ENCODE measurements around the gene HYLS1. TPM values are rescaled to one million over a fixed set of nuclear protein-coding genes. Genes with fewer than 3 reads are reported as not detected.

The HYLS1 gene
- polyA plus RNA-seq, 1 donor (not counting 4 experiments of a cell fraction or from before 2014, with no cell fraction given): 7.2 TPM

DNA sequence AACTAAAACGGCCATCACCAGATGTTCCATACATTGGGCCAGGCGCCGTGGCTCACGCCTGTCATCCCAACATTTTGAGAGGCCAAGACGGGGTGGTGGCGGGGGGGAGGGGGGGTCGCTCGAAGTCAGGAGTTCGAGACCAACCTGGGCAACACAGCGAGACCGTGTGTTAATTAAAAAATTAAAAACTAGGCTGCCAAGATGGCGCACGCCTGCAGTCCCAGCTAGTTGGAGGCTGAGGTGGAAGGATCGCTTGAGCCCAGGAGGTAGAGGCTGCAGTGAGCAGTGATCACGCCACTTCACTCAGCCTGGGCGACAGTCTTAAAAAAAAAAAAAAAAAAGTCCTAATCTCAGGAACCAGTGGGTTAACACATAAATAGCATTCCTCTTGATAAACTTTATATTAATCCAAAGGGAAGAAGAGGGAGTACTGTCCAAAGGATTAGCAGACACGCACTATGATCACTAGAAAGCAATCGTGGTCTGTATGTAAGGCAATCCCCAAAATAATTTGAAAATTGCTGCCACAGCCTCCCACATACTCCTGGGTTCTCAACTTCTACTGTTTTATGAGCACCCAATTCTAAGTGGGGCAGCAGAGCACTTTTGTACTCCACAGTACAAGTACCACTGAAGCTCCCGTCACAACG is 14.9 kb downstream of the HYLS1 start:
- FAIRE-seq (no peak), DNase-seq (ENCODE audit: low read depth, low spot score) (no peak)
- peaks cover 7% of the 10 kb centered on the region for H3K4me1 ChIP-seq (ENCODE audit: control insufficient read depth, extremely low read depth, insufficient read depth, low read length)
- peaks cover 34% of the 10 kb centered on the region for H3K79me2 ChIP-seq (ENCODE audit: control insufficient read depth, insufficient read depth, low read length)
- H4K20me1 ChIP-seq (ENCODE audit: control insufficient read depth, extremely low read depth, insufficient read depth, low read length): no peaks in the 10 kb centered on the region
- H3K9me1 ChIP-seq (ENCODE audit: control insufficient read depth, extremely low read depth, insufficient read depth, low read length): no peaks in the 10 kb centered on the region
- H3K9me3 ChIP-seq (ENCODE audit: control insufficient read depth, low read depth, low read length): no peaks in the 10 kb centered on the region
- peak overlapping the region; percentile 72 for H3K9ac ChIP-seq (ENCODE audit: control insufficient read depth, extremely low read depth, insufficient read depth, low read length)
- H3K36me3 ChIP-seq (ENCODE audit: control insufficient read depth in 2 of 2, extremely low read depth in 1 of 2, insufficient read depth in 2 of 2, low read length in 2 of 2): peaks cover 6 to 8% of the 10 kb centered on the region in 2 experiments
- peak overlapping the region; percentile 49 to 83 (median 67) for H3K4me3 ChIP-seq (ENCODE audit: control insufficient read depth in 2 of 3, extremely low read depth in 1 of 3, insufficient read depth in 2 of 3, low read depth in 1 of 3, low read length in 3 of 3)
- H3K4me2 ChIP-seq (ENCODE audit: control insufficient read depth, extremely low read depth, insufficient read depth, low read depth, low read length): peak overlapping the region; percentile 84
- TF ChIP-seq, protein P1, sequence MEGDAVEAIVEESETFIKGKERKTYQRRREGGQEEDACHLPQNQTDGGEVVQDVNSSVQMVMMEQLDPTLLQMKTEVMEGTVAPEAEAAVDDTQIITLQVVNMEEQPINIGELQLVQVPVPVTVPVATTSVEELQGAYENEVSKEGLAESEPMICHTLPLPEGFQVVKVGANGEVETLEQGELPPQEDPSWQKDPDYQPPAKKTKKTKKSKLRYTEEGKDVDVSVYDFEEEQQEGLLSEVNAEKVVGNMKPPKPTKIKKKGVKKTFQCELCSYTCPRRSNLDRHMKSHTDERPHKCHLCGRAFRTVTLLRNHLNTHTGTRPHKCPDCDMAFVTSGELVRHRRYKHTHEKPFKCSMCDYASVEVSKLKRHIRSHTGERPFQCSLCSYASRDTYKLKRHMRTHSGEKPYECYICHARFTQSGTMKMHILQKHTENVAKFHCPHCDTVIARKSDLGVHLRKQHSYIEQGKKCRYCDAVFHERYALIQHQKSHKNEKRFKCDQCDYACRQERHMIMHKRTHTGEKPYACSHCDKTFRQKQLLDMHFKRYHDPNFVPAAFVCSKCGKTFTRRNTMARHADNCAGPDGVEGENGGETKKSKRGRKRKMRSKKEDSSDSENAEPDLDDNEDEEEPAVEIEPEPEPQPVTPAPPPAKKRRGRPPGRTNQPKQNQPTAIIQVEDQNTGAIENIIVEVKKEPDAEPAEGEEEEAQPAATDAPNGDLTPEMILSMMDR (optimal IDR thresholded peaks at IDR 0.05 in 1 of 3, IDR thresholded peaks at IDR 0.05 in 1 of 3, conservative IDR thresholded peaks at IDR 0.05 in 1 of 3; ENCODE audit: extremely low read depth in 1 of 3, insufficient read depth in 2 of 3, low read length in 3 of 3): no peak
- no peak for TF ChIP-seq EZH2 (IDR thresholded peaks at IDR 0.05; ENCODE audit: low read length)
- H2AFZ ChIP-seq (ENCODE audit: control insufficient read depth, low read length): peak overlapping the region; percentile 97
- peak overlapping the region; percentile 61 for H3K27ac ChIP-seq (ENCODE audit: control insufficient read depth, insufficient read depth, low read length)
- H3K27me3 ChIP-seq (ENCODE audit: control insufficient read depth, extremely low read depth, insufficient read depth, low read length): peaks cover 20% of the 10 kb centered on the region
- dilution Hi-C loops (cut with MboI; ENCODE audit: extremely low pct_ligation_motif_present, low sequenced_read_pairs): no loop called here

DNA sequence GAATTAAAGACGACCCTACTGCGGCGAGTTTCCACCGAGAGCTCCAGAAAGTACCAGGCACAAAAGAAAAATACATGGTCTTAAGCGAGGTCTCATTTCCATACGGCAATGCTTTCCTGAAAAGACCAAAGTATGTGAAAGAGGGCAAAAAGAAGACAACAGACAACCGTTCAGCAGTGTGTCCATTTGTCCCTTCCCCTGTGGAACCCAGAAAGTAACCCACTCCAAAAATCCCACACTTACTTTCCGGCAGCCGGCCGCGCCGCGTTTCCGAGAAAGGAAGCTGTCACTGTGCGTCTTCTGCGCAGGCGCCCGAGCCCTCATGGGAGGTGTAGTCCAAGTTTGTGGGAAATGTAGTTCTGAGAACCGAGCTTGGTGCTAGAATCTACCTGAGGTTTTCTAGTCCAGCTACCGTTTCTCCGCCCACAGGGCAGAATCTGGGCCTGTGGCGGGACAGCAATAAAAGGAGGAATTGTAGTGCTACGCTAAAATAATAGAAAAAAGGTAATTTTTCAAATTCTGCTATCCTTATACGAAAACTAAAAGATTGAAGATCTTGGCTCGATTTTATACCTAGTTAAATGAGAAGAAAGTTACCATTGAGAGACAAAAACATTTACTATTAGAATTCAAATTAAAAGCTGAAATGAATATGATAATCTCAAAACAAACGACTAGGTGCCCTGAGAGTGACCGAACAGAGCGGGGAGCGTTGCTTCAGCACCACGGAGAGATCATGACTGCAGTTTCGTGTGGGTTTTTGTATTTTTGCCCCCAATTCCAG is 15.7 kb downstream of the HYLS1 start, which contains the start of gene PUS3:
Gene PUS3, minus strand, starts transcription at position 280 of the 784 bp plus-strand sequence. CDS start 6,922 bp downstream, outside the sequence.
- H3K9me1 ChIP-seq (ENCODE audit: control insufficient read depth, extremely low read depth, insufficient read depth, low read length): no peaks in the 10 kb centered on the region
- peak within 1 kb of the TSS; percentile 49 to 83 (median 67) for H3K4me3 ChIP-seq (ENCODE audit: control insufficient read depth in 2 of 3, extremely low read depth in 1 of 3, insufficient read depth in 2 of 3, low read depth in 1 of 3, low read length in 3 of 3)
- peaks cover 20% of the 10 kb centered on the region for H3K27me3 ChIP-seq (ENCODE audit: control insufficient read depth, extremely low read depth, insufficient read depth, low read length)
- peaks cover 6 to 8% of the 10 kb centered on the region in 2 experiments for H3K36me3 ChIP-seq (ENCODE audit: control insufficient read depth in 2 of 2, extremely low read depth in 1 of 2, insufficient read depth in 2 of 2, low read length in 2 of 2)
- no peak for TF ChIP-seq EZH2 (IDR thresholded peaks at IDR 0.05; ENCODE audit: low read length)
- TF ChIP-seq, protein P1 (optimal IDR thresholded peaks at IDR 0.05 in 1 of 3, IDR thresholded peaks at IDR 0.05 in 1 of 3, conservative IDR thresholded peaks at IDR 0.05 in 1 of 3; ENCODE audit: extremely low read depth in 1 of 3, insufficient read depth in 2 of 3, low read length in 3 of 3): no peak
- peak within 1 kb of the TSS; percentile 61 for H3K27ac ChIP-seq (ENCODE audit: control insufficient read depth, insufficient read depth, low read length)
- no peak for DNase-seq (ENCODE audit: low read depth, low spot score)
- no peaks in the 10 kb centered on the region for H3K9me3 ChIP-seq (ENCODE audit: control insufficient read depth, low read depth, low read length)
- peak within 1 kb of the TSS; percentile 97 for H2AFZ ChIP-seq (ENCODE audit: control insufficient read depth, low read length)
- FAIRE-seq: peak; percentile 43
- H3K4me1 ChIP-seq (ENCODE audit: control insufficient read depth, extremely low read depth, insufficient read depth, low read length): peaks cover 7% of the 10 kb centered on the region
- no peaks in the 10 kb centered on the region for H4K20me1 ChIP-seq (ENCODE audit: control insufficient read depth, extremely low read depth, insufficient read depth, low read length)
- dilution Hi-C loops (cut with MboI; ENCODE audit: extremely low pct_ligation_motif_present, low sequenced_read_pairs): no loop called here
- H3K9ac ChIP-seq (ENCODE audit: control insufficient read depth, extremely low read depth, insufficient read depth, low read length): peak within 1 kb of the TSS; percentile 72
- H3K4me2 ChIP-seq (ENCODE audit: control insufficient read depth, extremely low read depth, insufficient read depth, low read depth, low read length): peak within 1 kb of the TSS; percentile 84
- H3K79me2 ChIP-seq (ENCODE audit: control insufficient read depth, insufficient read depth, low read length): peaks cover 27% of the 10 kb centered on the region

Data from keratinocyte (primary cell).